ENCODE results near the gene MRAS. TPM values are rescaled to one million over a fixed set of nuclear protein-coding genes. Genes with fewer than 3 reads are reported as not detected.

The MRAS gene
- total and polyA plus RNA-seq, 2 donors from 2014 or later: 30.9 to 106 TPM

DNA sequence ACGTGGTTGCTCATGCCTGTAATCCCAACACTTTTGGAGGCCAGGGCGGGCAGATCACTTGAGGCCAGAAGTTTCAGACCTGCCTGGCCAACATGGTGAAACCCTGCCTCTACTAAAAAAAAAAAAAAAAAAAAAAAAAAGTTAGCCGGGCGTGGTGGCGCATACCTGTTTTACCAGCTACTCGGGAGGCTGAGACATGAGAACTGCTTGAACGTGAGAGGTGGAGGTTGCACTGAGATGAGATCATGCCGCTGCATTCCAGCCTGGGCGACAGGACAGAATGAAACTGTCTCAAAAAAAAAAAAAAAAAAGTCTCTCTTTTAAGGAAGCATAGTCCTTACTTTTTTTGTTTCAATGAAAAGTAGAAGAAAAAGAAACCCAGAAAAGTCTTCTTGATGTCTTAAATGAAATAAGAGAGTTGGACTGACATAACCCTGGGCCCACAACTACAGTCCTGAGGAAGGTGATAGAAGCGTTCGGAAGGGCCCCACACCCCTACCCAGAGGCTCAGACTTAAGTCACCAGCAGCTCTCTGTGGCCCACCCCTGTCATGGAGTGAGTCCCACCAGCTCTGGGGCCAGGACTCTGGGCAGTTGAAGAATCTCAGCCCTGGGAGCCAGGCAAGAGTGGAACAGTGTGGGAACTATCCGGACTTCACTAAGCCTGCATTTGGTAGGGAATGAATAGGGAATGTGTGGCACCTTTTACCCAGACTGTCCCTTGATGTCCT is 21.3 kb upstream of the MRAS start:
- intact Hi-C loops (cut with DNase I): no loop called here
- no peak overlapping the region for H3K27ac ChIP-seq (ENCODE audit: low read depth in 2 of 2, low read length in 2 of 2)
- FAIRE-seq (no peak), DNase-seq (no peak)
- no peaks in the 10 kb centered on the region for H3K9me3 ChIP-seq (ENCODE audit: control insufficient read depth in 2 of 3, insufficient read depth in 1 of 3, low read length in 3 of 3)
- TF ChIP-seq, protein P1, sequence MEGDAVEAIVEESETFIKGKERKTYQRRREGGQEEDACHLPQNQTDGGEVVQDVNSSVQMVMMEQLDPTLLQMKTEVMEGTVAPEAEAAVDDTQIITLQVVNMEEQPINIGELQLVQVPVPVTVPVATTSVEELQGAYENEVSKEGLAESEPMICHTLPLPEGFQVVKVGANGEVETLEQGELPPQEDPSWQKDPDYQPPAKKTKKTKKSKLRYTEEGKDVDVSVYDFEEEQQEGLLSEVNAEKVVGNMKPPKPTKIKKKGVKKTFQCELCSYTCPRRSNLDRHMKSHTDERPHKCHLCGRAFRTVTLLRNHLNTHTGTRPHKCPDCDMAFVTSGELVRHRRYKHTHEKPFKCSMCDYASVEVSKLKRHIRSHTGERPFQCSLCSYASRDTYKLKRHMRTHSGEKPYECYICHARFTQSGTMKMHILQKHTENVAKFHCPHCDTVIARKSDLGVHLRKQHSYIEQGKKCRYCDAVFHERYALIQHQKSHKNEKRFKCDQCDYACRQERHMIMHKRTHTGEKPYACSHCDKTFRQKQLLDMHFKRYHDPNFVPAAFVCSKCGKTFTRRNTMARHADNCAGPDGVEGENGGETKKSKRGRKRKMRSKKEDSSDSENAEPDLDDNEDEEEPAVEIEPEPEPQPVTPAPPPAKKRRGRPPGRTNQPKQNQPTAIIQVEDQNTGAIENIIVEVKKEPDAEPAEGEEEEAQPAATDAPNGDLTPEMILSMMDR (IDR thresholded peaks at IDR 0.05; ENCODE audit: borderline replicate concordance, extremely low read depth, insufficient read depth): no peak
- H3K4me3 ChIP-seq (ENCODE audit: low read length in 3 of 3): no peak overlapping the region
- H3K36me3 ChIP-seq (ENCODE audit: control insufficient read depth in 2 of 3, insufficient read depth in 3 of 3, low read length in 3 of 3): no peaks in the 10 kb centered on the region
- no peak overlapping the region for H3K9ac ChIP-seq (ENCODE audit: low read length in 3 of 3)
- peaks cover 0 to 5% (median 0%) of the 10 kb centered on the region in 3 donors for H3K4me1 ChIP-seq (ENCODE audit: control insufficient read depth in 2 of 3, insufficient read depth in 2 of 3, low read depth in 1 of 3, low read length in 3 of 3)
- no peaks in the 10 kb centered on the region for H3K27me3 ChIP-seq (ENCODE audit: control insufficient read depth, insufficient read depth, low read length)

DNA sequence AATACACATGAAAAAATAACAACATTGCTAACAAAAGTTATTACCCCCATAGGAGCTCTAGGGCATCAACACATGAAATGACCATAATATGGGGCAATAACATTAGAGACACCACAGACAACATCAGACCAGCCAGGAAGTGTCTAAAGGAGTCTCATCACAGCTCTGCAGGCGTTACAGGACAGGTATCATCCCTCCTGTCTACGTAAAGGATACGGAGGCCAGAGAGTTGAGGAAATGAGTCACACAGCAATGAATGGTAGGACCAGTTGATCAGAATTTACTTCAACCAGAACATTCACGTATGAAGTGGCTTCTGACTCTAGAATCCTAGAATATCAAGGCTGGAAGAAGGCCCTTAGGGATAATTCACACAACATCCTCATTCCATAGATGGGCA is 20.5 kb upstream of the MRAS start:
- no peak overlapping the region for H3K27ac ChIP-seq (ENCODE audit: low read depth in 2 of 2, low read length in 2 of 2)
- H3K4me1 ChIP-seq (ENCODE audit: control insufficient read depth in 2 of 3, insufficient read depth in 2 of 3, low read depth in 1 of 3, low read length in 3 of 3): peaks cover 0 to 5% (median 0%) of the 10 kb centered on the region in 3 donors
- no peaks in the 10 kb centered on the region for H3K27me3 ChIP-seq (ENCODE audit: control insufficient read depth, insufficient read depth, low read length)
- no peak overlapping the region for H3K9ac ChIP-seq (ENCODE audit: low read length in 3 of 3)
- H3K36me3 ChIP-seq (ENCODE audit: control insufficient read depth in 2 of 3, insufficient read depth in 3 of 3, low read length in 3 of 3): no peaks in the 10 kb centered on the region
- TF ChIP-seq, protein P1 (IDR thresholded peaks at IDR 0.05; ENCODE audit: borderline replicate concordance, extremely low read depth, insufficient read depth): no peak
- intact Hi-C loops (cut with DNase I): no loop called here
- no peak overlapping the region for H3K4me3 ChIP-seq (ENCODE audit: low read length in 3 of 3)
- no peaks in the 10 kb centered on the region for H3K9me3 ChIP-seq (ENCODE audit: control insufficient read depth in 2 of 3, insufficient read depth in 1 of 3, low read length in 3 of 3)
- FAIRE-seq (no peak), DNase-seq (no peak)

DNA sequence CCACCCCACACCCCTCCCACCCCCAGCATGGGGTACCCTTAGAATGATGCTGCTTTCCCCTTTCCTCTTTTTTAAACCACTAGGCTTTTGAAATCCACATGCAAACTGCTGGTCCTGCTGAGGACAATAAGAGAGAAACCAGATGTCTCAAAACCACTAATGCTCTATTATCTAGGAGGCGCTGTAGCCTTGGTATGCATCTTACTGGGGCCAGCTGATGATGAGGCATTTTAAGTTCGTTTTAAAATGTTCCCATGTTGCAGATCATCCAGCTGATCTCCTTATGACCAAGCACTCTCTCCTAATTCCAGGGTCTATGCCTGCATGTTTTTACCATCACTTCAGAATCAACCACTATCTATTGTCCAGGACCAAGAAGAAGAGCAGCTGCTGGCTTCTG is 20.0 kb upstream of the MRAS start:
- FAIRE-seq: no peak
- Histone ChIP-seq H3K27ac (ENCODE audit: low read depth in 2 of 2, low read length in 2 of 2) (no peak overlapping the region), H3K27me3 (ENCODE audit: control insufficient read depth, insufficient read depth, low read length) (no peaks in the 10 kb centered on the region), H3K36me3 (ENCODE audit: control insufficient read depth in 2 of 3, insufficient read depth in 3 of 3, low read length in 3 of 3) (no peaks in the 10 kb centered on the region), H3K4me3 (ENCODE audit: low read length in 3 of 3) (no peak overlapping the region), H3K9ac (ENCODE audit: low read length in 3 of 3) (no peak overlapping the region), H3K4me1 (ENCODE audit: control insufficient read depth in 2 of 3, insufficient read depth in 2 of 3, low read depth in 1 of 3, low read length in 3 of 3) (peaks cover 0 to 5% (median 0%) of the 10 kb centered on the region in 3 donors), H3K9me3 (ENCODE audit: control insufficient read depth in 2 of 3, insufficient read depth in 1 of 3, low read length in 3 of 3) (no peaks in the 10 kb centered on the region)
- TF ChIP-seq, protein P1 (IDR thresholded peaks at IDR 0.05; ENCODE audit: borderline replicate concordance, extremely low read depth, insufficient read depth): no peak
- intact Hi-C loops (cut with DNase I): no loop called here
- peak in 1 of 5 donors; percentile 12 for DNase-seq
